GM21723 (cell line): Measurements from ENCODE around the gene FYCO1.

Source experiments
- ATAC-seq: cut with Tn5 transposase; IDR thresholded peaks from one replicate; pipeline ENCODE4 v1.9.1; 2021; ENCODE audit warnings: mild to moderate bottlenecking, moderate library complexity; ENCODE audit not compliant: unreplicated experiment

The FYCO1 gene

GRCh38 chr3:45921158-45922038 is 74.2 kb downstream of the FYCO1 start:
- ATAC-seq = no peak

GRCh38 chr3:45917146-45917898 is 78.3 kb downstream of the FYCO1 start:
- ATAC-seq = no peak

- peak; percentile 96 for ATAC-seq
Measured at GRCh38 chr3:45915518-45916231, 79.9 kb downstream of the FYCO1 start.

- no peak for ATAC-seq
Measured at GRCh38 chr3:45915059-45915439, 80.6 kb downstream of the FYCO1 start.

- ATAC-seq = no peak
Measured at GRCh38 chr3:45914362-45915058, 81.1 kb downstream of the FYCO1 start.

GRCh38 chr3:45912435-45912834 is 83.2 kb downstream of the FYCO1 start:
- ATAC-seq = no peak

GRCh38 chr3:45911511-45912226 is 84.0 kb downstream of the FYCO1 start:
- ATAC-seq = no peak

GRCh38 chr3:45910892-45911291 is 84.7 kb downstream of the FYCO1 start:
- no peak for ATAC-seq

- no peak for ATAC-seq
Measured at GRCh38 chr3:45909542-45909941, 86.1 kb downstream of the FYCO1 start.

- ATAC-seq = no peak
Measured at GRCh38 chr3:45908761-45909160, 86.9 kb downstream of the FYCO1 start.

GRCh38 chr3:45907769-45908705 is 87.6 kb downstream of the FYCO1 start:
- no peak for ATAC-seq

GRCh38 chr3:45906681-45907407 is 88.8 kb downstream of the FYCO1 start:
- ATAC-seq = no peak

GRCh38 chr3:45905755-45906154 is 89.9 kb downstream of the FYCO1 start:
- ATAC-seq = no peak

- ATAC-seq = peak; percentile 85
Measured at GRCh38 chr3:45904931-45905330, 90.7 kb downstream of the FYCO1 start.

GRCh38 chr3:45896956-45897355 is 98.7 kb downstream of the FYCO1 start:
- ATAC-seq = no peak

GRCh38 chr3:45895686-45896468 is 99.7 kb downstream of the FYCO1 start:
- no peak for ATAC-seq

- no peak for ATAC-seq
Measured at GRCh38 chr3:45894015-45894414, 101.6 kb downstream of the FYCO1 start.

GRCh38 chr3:45892161-45892560 is 103.5 kb downstream of the FYCO1 start:
- no peak for ATAC-seq
